Inflammatory macrophage (primary cell): ENCODE data around the gene LAMP1.
"Not testable (repeated sequence)": the region's sequence is repeated elsewhere in the genome, so short reads cannot be mapped to it uniquely, and the experiment has no call there.

Source experiments
- DNase-seq, 2 donors: peaks; one replicate each; pipeline ENCODE4 v3.0.0-alpha.2; 2020 to 2022

Gene LAMP1

DNA sequence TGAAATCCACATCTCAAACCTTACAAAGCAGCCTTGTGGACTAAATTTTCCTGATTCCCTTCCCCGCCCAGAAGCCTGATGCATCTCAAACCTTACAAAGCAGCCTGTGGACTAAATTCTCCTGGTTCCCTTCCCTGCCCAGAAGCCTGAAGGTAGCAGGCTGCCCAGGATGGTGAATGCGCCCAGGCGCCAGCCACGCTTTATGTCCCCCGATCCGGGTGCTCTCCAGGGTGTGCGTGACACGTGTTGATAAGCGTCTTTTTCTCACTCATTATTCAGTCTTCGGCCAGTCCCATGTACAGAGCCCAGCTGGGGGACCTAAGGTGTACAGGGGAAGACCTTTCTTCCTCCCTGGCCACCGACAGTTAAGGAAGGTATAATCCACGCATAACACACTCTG lies 31.8 kb downstream of the LAMP1 start:
- no peak for DNase-seq

DNA sequence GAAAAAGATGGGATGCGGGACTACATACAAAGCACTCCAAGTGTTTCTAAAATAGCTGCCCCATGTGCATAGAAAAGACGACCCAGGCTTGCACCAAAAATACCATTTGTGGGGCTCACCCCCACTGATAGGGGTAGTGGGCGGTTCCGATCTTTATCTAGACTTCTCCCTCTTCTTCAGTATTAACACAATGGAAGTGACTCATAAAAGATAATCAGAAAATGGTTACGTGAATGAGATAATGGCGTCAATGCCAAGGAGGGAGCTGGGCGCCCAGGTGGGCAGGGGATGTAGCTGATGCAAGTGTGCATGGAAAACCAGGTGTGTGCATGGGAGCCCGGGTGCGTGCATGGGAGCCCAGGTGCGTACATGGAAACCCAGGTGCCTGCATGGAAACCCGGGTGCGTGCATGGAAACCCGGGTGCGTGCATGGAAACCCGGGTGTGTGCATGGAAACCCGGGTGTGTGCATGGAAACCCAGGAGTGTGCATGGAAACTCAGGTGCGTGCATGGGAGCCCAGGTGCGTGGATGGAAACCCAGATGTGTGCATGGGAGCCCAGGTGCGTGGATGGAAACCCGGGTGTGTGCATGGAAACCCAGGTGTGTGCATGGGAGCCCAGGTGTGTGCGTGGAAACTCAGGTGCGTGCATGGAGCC lies 32.7 kb downstream of the LAMP1 start:
- DNase-seq = no peak

DNA sequence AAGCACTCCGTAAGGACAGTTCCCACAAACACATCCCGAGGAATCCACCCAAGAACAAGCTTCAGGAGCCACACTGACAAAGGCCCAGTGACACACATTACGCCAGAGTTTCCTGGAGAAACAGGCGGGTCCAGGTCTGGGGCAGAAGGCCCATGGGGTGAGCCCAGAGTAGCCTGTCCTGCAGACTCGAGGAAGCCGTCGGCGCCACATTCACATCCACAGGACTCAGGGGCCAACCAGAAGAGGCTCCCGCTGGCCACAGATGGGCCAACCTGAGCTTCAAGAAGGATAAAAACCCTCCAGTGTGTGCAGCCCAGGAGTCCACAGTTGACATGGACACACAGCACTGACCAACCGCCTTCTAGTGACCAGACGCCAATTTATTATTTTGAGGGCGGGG lies 35.6 kb downstream of the LAMP1 start:
- DNase-seq = no peak

DNA sequence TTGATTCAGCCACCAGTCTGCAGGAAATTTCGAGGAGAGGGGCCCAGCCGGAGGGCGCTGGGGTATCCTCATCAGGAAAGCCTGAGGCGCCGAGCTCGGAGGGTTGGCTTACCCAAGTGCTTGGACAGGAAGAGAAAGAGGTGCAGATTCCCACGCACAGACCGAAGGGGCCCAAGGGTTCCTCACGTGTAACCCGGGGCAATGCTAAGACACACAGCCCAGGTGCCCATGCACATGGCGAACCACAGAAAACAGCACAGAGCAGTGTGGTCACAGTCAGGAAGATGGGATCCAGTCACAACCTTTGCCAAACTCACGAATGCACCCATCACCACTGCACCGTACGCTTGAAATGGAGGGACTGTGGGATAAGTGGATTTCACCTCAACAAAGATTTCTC lies 36.0 kb downstream of the LAMP1 start:
- DNase-seq = no peak

DNA sequence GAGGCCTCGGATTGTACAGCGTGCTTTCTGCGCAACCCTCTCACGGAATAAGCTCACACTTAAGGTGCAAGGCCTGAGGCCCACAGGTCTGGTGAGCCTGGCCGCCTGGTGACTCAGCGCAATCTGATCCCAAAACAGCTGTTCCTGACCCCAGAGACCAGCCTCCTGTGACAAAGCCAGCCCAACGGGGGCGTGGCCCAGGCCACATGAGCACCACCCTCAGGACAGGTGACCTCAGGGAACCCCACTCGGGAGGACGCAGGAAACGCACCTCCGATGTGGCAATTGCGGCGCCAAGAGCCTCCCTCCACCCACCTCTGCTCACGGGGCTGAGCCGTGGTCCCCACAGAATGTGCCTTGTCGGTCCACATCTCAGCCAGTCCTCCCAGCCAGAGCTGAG lies 40.5 kb downstream of the LAMP1 start:
- no peak for DNase-seq

DNA sequence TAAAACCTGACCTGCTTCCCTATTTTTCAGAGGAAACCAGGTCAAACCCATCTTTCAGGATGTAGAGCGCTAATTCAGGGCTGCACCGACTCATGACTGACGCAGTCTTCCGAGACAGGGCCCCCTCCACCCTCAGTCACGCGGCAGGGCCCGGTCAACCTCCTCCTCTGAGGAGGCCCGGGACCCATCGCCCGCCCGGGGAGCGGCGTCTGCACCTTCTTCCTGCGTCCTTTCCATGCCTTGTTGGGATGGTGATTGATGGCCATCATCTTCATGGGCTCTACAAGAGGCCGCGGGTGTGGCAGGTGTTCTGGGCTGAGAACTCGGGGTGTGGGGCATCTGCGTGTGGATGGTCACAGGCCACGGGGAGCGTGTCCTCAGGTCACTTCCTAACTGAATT lies 40.9 kb downstream of the LAMP1 start:
- DNase-seq = no peak

DNA sequence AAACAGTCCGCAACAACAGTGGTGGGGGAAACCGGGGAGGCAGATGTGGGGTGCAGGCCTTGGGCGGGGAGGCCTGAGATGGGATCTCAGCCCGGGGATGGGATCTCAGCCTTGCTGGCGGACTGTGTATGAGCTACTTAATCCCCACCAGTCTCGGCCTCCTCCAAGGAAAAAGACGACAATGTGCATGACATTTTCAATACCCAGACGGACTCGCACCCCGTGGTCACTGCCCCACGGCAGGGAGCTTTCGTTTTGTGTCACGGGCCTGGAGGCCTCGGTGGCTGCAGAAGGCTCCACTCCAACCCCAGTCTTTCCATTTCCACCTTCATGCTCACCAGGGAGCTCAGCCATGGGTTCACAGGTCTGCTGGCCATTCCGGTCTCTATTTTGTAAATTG lies 41.4 kb downstream of the LAMP1 start:
- DNase-seq = no peak

DNA sequence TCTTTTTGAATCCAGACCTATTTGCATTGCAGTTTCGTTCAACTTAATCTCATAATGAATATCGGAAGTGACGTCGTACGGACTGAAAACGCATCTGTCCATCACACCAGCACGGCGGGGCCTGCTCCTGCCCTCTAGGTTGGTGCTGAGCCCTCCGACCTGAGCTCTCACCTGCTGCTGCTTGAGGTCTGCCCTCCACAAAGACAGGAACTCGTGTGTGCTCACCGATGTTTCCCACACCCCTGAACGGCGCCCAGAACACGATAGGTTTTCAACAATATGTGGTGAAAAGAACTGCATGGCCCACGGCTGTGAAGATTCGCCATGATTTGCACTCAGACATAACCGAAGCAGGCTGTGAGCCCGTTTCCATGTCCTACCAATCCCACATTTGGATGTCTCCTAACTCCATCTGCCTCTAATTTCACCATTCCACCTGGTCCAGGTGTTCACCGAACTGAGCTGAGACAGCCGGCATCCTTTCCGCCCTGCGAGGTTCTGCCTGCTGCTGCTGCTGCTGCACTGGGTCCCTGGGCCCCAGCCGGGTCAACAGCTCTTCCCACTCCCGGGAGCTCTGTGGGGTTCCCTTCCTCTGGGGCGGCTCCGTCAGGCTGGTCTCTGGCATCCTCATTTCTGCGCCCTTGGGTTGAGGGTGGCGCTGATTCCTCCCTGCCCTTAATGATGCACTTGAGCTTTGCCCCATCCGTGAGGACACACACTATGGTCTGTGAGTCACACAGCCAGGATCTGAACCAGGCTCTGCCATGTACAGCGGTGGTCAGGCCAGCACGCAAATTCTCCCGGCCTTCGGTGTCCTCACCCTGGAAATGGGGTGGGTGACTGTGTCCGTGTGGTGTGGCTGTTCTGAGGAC lies 46.0 kb downstream of the LAMP1 start:
- no peak for DNase-seq

DNA sequence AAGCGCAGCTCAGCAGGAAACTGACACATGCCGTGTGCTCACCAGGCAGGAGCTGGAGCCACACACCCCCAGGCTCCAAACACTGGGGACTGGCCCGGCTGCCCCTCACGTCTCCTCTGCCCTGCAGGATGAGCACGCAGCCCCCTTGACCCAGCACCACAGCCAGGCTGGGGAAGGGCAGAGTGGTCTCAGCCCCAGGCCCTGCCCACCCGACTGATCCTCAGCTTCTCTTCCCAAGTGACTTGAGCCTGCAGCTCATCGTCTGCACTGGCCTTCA lies 46.6 kb downstream of the LAMP1 start:
- DNase-seq = no peak

DNA sequence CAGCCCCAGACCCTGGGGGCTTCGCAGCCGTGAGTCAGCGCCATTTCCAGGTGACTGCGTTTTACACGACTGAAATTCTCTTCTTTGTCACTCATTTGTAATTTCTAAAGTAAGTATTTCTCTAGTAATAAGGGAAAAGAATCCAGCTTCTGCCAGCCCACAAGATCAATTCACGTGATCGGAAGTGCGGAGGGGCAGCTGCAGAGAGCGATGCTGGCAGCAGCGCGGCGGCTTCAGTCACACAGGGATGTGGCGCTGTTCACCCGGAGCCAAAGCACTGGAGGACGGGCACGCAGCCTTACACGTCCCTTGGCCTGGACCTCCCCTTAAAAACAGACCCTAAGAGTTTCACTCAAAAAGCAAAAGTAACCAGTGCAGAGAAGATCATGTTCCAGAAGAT lies 48.4 kb downstream of the LAMP1 start:
- DNase-seq = no peak

DNA sequence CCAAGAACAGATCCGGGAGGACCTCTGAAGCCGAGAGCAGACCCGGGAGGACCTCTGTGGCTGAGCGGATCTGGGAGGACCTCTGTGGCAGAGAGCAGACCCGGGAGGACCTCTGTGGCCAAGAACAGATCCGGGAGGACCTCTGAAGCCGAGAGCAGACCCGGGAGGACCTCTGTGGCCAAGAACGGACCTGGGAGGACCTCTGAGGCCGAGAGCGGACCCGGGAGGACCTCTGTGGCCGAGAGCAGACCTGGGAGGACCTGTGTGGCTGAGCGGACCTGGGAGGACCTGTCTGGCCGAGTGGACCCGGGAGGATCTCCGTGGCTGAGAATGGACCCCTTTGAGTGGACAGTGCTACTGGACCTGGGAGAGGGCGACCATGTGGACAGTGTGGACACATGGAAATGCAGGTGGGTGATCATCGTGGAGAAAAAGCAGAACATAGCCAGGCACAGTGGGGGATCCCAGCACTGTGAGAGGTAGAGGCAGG lies 50.7 kb downstream of the LAMP1 start:
- not testable (repeated sequence) for DNase-seq

DNA sequence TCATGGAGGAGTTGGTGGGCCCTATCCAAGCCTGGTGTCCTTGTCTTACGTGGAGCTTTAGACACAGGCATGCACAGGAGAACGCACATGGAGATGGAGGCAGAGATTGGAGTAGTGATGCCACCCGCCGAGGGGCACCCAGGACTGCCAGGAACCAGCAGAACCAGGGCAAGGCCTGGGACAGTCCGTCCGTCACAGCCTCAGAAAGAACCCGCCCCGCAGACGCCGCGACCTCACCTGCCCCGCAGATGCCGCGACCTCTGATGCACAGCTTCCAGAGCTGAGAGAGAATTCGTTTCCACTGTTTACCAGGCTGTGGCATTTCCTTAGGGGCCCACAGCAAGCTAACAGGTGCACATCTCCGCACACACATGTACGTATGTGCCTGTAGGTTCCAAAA lies 51.6 kb downstream of the LAMP1 start:
- DNase-seq = no peak

DNA sequence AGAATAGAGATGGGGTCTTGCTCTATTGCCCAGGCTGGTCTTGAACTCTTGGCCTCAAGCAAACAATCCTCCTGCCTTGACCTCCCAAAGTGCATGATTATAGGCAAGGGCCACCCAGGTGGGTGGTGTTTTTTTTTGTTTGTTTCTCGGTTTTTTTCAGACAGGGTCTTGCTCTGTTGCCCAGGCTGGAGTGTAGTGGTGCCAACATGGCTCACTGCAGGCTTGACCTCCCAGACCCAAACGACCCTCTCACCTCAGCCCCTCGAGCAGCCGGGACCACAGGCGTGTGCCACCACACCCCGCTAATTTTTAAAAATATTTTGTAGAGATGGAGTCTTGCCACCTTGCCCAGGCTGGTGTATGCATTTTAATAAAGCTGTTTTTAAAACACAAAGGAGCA lies 52.0 kb downstream of the LAMP1 start:
- no peak for DNase-seq

DNA sequence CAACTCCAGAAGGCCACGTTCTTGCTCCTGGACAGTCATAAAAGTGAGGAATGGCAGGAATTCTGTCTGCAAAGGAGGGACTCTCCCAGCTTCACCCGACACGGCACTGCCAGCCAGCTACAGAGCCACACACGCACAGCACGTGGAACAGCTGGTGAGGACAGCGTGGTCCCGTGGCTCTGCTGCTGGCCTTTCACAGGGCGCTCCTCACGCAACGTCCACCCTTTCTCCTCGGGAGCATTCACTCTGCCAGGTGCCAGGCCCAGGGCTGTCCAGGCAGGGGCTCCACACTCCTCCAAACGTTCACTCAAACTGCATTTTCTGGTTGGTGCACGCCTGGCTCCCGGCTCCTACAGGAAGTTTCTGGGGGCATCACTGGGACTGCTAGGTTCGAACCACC lies 52.5 kb downstream of the LAMP1 start:
- DNase-seq = no peak

DNA sequence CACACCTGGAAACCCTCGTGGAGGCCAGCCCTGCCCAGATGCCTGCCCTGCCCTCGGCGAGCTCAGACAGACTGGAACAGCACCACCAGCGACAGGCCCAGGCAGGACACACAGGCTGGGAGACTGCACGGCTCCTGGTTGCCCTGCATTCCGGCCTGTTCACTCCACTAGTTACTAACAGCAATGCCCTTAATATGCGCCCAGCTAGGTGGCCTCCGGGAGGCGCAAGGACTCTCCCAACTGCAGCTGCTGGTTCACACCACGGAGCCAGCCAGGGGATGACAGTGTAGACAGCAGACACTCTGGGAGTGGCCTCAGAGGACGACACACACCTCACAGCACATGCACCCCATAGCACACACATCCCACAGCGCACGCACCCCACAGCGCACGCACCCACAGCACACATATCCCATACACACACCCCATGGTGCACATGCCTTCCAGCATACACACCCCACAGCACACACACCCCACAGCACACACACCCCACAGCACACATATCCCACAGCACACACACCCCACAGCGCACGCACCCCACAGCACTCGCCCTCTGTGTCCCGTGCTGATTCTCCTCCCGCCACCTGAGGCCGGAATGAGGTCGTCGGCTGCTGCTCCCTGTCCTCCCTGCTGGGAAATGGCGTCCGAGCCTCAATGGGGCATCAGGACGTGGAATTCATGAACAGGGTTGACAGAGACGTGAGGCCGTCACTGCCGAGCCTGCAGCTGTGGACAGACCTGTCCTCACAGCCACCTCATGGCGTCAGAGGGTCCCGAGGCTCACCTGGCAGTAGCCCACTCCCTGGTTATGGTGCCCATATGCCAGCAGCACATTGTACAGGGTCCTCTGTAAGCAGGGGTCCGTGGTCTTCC lies 53.3 kb downstream of the LAMP1 start:
- DNase-seq = no peak

DNA sequence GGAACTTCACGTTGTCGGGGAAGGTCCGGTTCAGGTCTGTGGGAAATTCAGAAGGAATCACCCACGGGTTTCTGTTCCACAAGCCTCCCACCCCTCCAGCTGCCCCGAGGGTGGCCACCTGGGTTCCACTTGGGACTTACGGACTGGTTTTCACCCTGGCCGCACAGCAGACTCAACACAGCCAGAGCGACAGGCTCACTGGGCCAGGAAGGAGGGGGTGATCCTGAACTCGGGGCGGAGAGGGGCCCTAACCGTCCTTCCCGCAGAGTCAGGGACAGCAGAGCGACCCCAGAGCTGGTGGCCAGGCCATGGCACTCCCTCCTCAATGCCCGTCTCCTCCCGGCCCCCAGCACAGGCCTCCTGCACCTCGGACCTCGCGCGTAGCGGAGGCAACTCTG lies 53.9 kb downstream of the LAMP1 start:
- DNase-seq = no peak

DNA sequence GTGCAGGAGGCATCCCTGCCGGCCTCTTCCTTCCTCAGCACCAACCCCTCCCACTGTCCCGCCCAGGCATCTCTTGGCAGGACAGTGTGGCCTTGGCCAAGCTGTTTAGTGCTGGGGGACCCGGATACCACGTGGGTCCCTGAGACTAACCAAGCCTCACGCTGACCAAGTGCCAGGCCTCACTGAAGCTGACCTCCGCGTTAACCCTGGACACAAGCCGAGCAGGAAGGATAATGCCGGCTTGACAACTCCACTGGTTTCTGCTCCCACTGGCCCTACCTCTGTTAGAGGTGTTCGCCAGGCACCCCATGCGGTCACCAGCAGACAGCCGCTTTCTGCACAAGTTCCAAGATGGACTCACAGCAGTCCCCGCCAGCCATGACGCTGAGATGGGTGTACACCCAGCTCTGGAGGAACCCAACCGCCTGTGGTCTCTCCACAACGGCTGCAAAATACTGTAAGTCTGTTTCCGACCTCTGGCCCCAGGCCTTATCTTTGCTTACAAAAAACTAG lies 54.5 kb downstream of the LAMP1 start:
- no peak for DNase-seq

DNA sequence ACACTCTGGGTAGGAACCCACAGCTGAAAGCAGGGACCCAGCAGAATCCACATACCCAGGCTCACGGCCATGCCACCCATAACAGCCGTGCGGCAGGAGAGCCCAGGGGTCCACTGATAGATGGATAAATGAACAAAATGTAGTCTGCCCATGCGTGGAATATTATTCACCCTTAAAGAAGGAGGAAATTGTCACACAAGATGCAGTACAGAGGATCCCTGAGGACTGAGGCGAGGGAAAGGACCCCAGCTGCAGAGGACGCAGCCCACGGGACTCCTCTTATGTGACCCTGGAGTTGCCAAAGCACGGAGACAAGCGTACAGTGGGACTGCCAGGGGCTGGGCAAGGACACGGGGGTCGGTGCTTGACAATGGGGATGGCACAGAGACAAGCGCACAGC lies 56.2 kb downstream of the LAMP1 start:
- DNase-seq = no peak

DNA sequence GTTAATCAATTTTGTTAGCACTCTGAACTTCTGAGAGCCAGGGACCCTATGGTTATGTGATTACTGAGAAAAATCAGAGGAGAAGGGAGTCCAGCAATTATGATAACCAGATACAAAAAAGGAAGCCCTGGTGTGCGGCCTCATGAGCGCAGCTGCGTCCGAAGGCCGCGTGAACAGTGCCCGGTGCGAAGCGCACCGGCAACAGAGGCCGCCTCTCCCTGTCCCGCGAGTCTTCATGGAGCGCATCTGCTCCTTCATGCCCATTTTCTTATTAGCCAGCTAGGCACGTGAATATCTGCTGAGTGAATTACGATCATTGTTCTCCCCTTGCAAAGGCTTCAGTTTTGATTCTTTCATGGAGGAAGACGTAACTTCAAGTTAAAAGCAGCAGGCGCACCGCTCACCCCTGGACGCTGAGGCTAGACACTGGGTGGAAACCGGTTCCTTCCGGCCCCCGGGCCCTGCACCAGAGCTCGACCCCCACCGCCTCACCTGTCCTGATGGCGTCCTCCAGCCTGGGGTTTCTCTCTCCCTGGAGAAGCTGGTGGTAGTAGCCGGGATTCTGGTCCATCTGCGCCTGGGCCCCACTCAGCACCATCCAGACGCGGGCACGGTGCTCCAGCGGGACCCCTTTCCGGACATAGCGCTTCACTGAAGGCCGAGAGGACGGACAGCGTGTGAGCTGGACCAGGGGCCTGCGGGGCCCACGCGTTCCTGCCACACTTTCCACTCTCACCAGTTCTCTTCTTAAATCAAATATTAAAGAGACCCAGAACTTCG lies 58.0 kb downstream of the LAMP1 start:
- no peak for DNase-seq

DNA sequence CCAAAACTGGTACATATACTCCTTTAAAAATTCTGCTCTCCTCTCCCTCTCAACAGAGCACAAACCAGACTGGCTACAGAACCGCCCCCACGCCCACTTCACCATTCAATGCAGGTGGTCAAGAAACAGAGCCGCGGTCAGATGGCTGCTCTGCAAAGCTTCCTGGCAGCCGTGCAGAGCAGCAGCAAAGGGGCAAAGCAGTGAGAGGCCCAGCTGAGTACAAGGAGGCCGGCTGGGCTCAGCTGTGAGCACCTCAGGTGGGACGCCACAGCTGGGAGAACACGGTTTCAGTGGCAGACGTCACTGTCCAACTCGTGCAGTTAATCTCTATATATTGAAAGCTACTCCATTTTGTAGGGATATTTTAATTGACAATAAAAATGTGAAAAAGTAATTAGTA lies 58.6 kb downstream of the LAMP1 start:
- no peak for DNase-seq

DNA sequence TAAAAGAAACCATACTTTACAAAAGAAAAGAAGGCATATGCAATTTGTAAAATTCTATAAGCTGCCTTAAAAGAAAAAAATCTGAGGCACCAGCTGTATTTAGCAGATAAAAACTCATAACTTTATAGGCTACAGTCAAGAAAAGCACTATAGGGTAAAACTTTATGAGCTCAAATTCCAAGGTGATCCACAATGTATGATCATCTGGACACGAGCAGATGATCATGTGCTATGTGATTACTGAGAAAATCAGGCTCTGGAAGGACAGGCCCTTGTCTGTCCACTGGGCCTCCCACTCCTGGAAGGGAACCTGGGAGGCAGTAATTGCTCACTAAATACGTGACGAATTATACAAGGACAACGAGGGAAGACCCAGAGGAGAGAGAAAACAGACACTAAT lies 59.6 kb downstream of the LAMP1 start:
- no peak for DNase-seq

DNA sequence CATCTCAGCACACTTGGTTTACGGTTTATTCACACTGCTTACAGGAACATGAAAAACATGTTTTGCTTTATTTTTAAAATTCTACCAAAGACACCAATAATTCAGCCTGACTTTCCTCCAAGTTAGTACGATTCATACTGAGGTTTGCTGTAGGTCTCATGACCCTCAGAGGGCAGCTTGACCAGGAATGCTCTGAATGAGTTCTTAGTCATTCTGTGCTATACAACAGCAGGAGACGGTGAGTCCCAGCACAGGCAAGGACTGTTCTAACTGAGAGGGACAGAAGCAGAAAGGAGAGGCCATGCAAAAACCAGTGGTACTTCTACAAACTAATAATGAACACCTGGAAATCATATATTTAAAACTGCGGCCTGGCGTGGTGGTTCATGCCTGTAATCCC lies 60.5 kb downstream of the LAMP1 start:
- DNase-seq = no peak
